Upper lobe of right lung (tissue), 1 donor: Measurements from ENCODE around the gene TARBP1. TPM values are rescaled to one million over a fixed set of nuclear protein-coding genes. Genes with fewer than 3 reads are reported as not detected.

ENCODE experiments used
- ATAC-seq: fragments of 200-7000 bp; cut with Tn5 transposase; one replicate; pipeline ENCODE4 v1.9.1; 2020; ENCODE audit warnings: mild to moderate bottlenecking, moderate library complexity
- DNase-seq: peaks from one replicate; pipeline ENCODE4 v3.0.0-alpha.2; 2020
- H3K27ac ChIP-seq: fragments of 200-600 bp; one replicate; pipeline ENCODE4 v1.8.0; 2022
- H3K27me3 ChIP-seq: fragments of 200-600 bp; one replicate; pipeline ENCODE4 v1.8.0; 2022; ENCODE audit warnings: mild to moderate bottlenecking
- H3K36me3 ChIP-seq: fragments of 200-600 bp; one replicate; pipeline ENCODE4 v1.8.0; 2022
- H3K4me1 ChIP-seq: fragments of 200-600 bp; one replicate; pipeline ENCODE4 v1.8.0; 2022
- H3K4me3 ChIP-seq: fragments of 200-600 bp; one replicate; pipeline ENCODE4 v1.8.0; 2022; ENCODE audit warnings: mild to moderate bottlenecking
- H3K9me3 ChIP-seq: fragments of 200-600 bp; one replicate; pipeline ENCODE4 v1.8.0; 2022
- intact Hi-C: fragments of 100-400 bp; cut with DNase I; formaldehyde crosslinking; loops from one replicate; pipeline ENCODE4 v1.11.0; 2022
- total RNA-seq: library from RNA; stranded (reverse); fragmentation: NEBNext Ultra II Directional; extraction: Animal tissue kit (Norgen Biotek cat#: 25700); gene quantifications from one replicate; pipeline ENCODE4 v1.2.1, GENCODE V29; 2021
- TF ChIP-seq, protein P1 (sequence below): fragments of 200-600 bp; IDR thresholded peaks from one replicate; pipeline ENCODE4 v1.8.0; 2022; ENCODE audit warnings: antibody characterized with exemption
- donor health status: DM: no; HTN: yes; CAD: no; lungs with severe emphysema.

TARBP1 gene
- total RNA-seq, 1 donor from 2014 or later: 18.3 TPM

DNA sequence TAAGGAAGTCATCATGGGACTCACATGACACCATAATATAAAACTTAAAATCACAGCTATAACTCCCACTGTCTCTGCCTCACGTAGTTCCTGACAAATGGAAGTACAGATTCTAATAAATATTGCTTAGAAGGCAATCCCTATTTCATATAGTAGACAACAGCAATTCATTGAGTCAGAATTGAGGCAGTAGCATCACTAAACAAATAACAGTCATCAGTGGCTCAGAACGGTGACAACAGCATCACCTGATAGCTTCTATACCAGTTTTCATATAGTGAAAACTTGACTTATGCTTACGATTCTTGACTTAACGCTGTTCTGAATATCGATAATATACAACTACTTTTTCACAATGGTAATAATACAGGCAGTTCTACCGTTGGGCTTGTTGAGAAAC lies 12.0 kb downstream of the TARBP1 start:
- TF ChIP-seq, protein P1, sequence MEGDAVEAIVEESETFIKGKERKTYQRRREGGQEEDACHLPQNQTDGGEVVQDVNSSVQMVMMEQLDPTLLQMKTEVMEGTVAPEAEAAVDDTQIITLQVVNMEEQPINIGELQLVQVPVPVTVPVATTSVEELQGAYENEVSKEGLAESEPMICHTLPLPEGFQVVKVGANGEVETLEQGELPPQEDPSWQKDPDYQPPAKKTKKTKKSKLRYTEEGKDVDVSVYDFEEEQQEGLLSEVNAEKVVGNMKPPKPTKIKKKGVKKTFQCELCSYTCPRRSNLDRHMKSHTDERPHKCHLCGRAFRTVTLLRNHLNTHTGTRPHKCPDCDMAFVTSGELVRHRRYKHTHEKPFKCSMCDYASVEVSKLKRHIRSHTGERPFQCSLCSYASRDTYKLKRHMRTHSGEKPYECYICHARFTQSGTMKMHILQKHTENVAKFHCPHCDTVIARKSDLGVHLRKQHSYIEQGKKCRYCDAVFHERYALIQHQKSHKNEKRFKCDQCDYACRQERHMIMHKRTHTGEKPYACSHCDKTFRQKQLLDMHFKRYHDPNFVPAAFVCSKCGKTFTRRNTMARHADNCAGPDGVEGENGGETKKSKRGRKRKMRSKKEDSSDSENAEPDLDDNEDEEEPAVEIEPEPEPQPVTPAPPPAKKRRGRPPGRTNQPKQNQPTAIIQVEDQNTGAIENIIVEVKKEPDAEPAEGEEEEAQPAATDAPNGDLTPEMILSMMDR: no peak
- intact Hi-C loops: no loop called here
- no peaks in the 10 kb centered on the region for H3K4me1 ChIP-seq
- no peak overlapping the region for H3K4me3 ChIP-seq
- DNase-seq (no peak), ATAC-seq (no peak)
- no peaks in the 10 kb centered on the region for H3K9me3 ChIP-seq
- H3K27me3 ChIP-seq: no peaks in the 10 kb centered on the region
- H3K27ac ChIP-seq: no peak overlapping the region
- peaks cover 17% of the 10 kb centered on the region for H3K36me3 ChIP-seq

DNA sequence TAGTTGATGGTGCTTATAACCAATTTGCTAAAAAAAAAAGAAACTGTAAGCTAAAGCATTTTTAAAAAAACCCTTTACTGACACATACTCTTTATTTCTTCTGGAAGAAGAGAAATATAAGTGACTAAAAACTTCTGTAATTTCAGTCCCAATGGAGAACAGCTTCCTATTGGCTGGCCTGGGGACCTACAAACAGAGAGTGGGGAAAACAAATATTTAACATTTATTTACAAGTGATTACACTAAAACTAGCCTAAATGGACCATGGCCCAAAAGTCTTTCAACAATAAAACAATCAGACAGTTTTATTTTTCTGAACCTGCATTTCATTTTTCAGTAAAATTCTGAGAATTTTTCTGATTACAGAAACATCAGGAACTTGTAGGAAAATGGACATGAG lies 15.2 kb downstream of the TARBP1 start:
- H3K9me3 ChIP-seq: no peaks in the 10 kb centered on the region
- peaks cover 32% of the 10 kb centered on the region for H3K36me3 ChIP-seq
- no peaks in the 10 kb centered on the region for H3K27me3 ChIP-seq
- TF ChIP-seq, protein P1: no peak
- intact Hi-C loops: no loop called here
- no peak overlapping the region for H3K4me3 ChIP-seq
- ATAC-seq (no peak), DNase-seq (no peak)
- H3K4me1 ChIP-seq: no peaks in the 10 kb centered on the region
- H3K27ac ChIP-seq: no peak overlapping the region

DNA sequence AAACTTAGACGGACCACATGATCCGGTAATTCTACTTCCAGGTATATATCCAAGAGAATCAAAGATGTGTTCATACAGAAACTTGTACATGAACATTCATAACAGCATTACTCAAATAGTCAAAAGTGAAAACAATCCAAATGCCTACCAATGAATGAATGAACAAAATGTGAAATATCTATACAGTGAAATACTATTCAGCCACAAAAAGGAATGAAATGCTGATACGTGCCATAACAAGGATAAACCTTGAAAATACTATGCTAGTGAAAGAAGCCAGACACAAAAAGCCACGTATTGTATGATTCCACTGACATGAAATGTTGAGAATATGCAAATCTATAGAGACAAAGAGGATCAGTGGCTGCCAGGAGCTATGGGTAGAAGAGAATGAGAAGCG lies 18.3 kb downstream of the TARBP1 start:
- no peak for DNase-seq
- H3K27ac ChIP-seq: no peak overlapping the region
- no peaks in the 10 kb centered on the region for H3K9me3 ChIP-seq
- no peaks in the 10 kb centered on the region for H3K27me3 ChIP-seq
- peaks cover 38% of the 10 kb centered on the region for H3K36me3 ChIP-seq
- intact Hi-C loops: no loop called here
- no peak for ATAC-seq
- H3K4me3 ChIP-seq: no peak overlapping the region
- H3K4me1 ChIP-seq: no peaks in the 10 kb centered on the region
- TF ChIP-seq, protein P1: no peak

DNA sequence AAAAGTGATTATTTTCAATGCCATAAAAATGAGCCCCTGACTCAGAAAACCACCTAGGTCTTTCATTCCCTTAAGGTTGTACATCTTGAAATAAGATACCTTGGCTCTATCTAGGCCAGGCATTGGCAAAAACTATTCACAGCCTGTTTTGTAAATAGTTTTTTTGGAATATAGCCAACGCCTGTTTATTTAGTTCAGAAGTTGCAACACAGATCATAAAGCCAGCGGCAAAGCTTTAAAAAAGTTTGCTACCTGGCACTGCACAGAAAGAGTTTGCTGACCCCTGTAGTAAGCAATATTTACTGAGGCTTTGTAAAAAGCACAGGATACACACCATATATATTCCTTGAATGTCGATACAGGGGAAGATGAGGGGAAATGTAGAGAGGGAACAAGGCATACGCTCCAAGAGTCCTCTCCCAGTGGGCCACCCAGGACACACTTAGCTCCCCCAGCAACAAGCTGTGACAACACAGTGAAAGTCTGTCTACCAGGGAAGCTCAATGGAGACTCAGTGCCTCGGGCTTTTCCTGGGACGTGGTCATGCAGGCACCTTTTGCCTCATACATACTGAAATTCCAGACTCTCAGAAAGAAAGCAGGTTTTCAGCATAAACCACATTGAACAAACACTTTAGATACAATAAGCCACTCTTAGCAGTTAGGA lies 20.5 kb downstream of the TARBP1 start:
- peaks cover 26% of the 10 kb centered on the region for H3K36me3 ChIP-seq
- no peak for ATAC-seq

DNA sequence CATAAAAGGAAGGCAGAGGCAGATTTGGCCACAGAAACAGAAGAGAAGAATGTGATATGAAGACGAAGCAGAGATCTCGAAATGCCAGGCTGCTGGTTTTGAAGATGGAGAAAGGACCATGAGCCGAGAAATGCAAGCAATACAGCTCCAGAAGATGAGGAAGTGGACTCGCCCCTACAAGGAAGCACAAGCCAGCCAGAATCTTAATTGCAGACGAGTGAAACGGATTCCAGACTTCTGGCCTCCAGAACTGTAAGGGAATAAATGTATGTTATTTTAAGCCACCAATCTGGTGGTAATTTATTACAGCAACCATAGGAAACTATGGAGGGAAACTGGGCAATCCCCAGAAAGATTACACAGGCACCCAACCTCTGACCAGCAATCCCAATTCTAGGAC lies 24.1 kb downstream of the TARBP1 start:
- H3K4me3 ChIP-seq: no peak overlapping the region
- no peaks in the 10 kb centered on the region for H3K4me1 ChIP-seq
- TF ChIP-seq, protein P1: no peak
- H3K9me3 ChIP-seq: no peaks in the 10 kb centered on the region
- intact Hi-C loops: no loop called here
- H3K36me3 ChIP-seq: peaks cover 20% of the 10 kb centered on the region
- no peak for ATAC-seq
- no peak overlapping the region for H3K27ac ChIP-seq
- DNase-seq: no peak
- no peaks in the 10 kb centered on the region for H3K27me3 ChIP-seq

More for the DNA sequence above, 20.5 kb downstream of the TARBP1 start:
- no peaks in the 10 kb centered on the region for H3K9me3 ChIP-seq
- no peak overlapping the region for H3K4me3 ChIP-seq
- H3K27ac ChIP-seq: no peak overlapping the region
- no peak for DNase-seq
- H3K27me3 ChIP-seq: no peaks in the 10 kb centered on the region
- intact Hi-C loops: no loop called here
- H3K4me1 ChIP-seq: no peaks in the 10 kb centered on the region
- TF ChIP-seq, protein P1: no peak
